Smooth muscle cell (in vitro differentiated cells): Measurements from ENCODE around the gene GP1BB. TPM values are rescaled to one million over a fixed set of nuclear protein-coding genes. Genes with fewer than 3 reads are reported as not detected.
"Not testable (repeated sequence)": the region's sequence is repeated elsewhere in the genome, so short reads cannot be mapped to it uniquely, and the experiment has no call there.

ENCODE experiments used
- DNase-seq: peaks from one replicate; lab custom pipeline; 2025; ENCODE audit not compliant: unreplicated experiment; lab: John Stamatoyannopoulos, UW
- H2AFZ ChIP-seq: fragments of 200-600 bp; sonication (generic); 2 replicates; pipeline ENCODE4 v1.6.0; 2016; ENCODE audit warnings: antibody characterized with exemption, low read depth, mild to moderate bottlenecking
- H3F3A ChIP-seq: fragments of 200-600 bp; sonication (generic); 2 replicates; pipeline ENCODE4 v1.6.0; 2017; ENCODE audit warnings: antibody characterized with exemption, low read depth
- H3K27ac ChIP-seq: fragments of 200-600 bp; sonication (generic); 2 replicates; pipeline ENCODE4 v1.5.1; 2016; ENCODE audit warnings: low read depth, mild to moderate bottlenecking
- H3K27me3 ChIP-seq: fragments of 200-600 bp; sonication (generic); 2 replicates; pipeline ENCODE4 v1.6.1; 2016; ENCODE audit warnings: low read depth, mild to moderate bottlenecking
- H3K36me3 ChIP-seq: fragments of 200-600 bp; sonication (generic); 2 replicates; pipeline ENCODE4 v1.5.1; 2016; ENCODE audit warnings: low read depth
- H3K4me1 ChIP-seq: fragments of 200-600 bp; sonication (generic); 2 replicates; pipeline ENCODE4 v1.5.1; 2016; ENCODE audit warnings: low read depth
- H3K4me2 ChIP-seq: fragments of 200-600 bp; sonication (generic); 2 replicates; pipeline ENCODE4 v1.6.0; 2016; ENCODE audit warnings: mild to moderate bottlenecking
- H3K4me3 ChIP-seq: fragments of 200-600 bp; sonication (generic); 2 replicates; pipeline ENCODE4 v1.5.1; 2016; ENCODE audit warnings: mild to moderate bottlenecking
- H3K79me2 ChIP-seq: fragments of 200-600 bp; sonication (generic); 2 replicates; pipeline ENCODE4 v1.6.0; 2016; ENCODE audit warnings: low read depth, mild to moderate bottlenecking
- H3K9ac ChIP-seq: fragments of 200-600 bp; sonication (generic); 2 replicates; pipeline ENCODE4 v1.6.0; 2016; ENCODE audit warnings: low read depth
- H3K9me3 ChIP-seq: fragments of 200-600 bp; sonication (generic); replicated peaks from 2 replicates; pipeline ENCODE4 v1.5.1; 2016; ENCODE audit warnings: low read depth
- H4K20me1 ChIP-seq: fragments of 200-600 bp; sonication (generic); 2 replicates; pipeline ENCODE4 v1.6.0; 2016; ENCODE audit warnings: low read depth
- WGBS: methylation state at CpG from one replicate; pipeline ENCODE4 v1.1.7; 2016; ENCODE audit warnings: low lambda C conversion rate; 5-methylcytosine and 5-hydroxymethylcytosine counted together
- polyA plus RNA-seq: library from polyadenylated mRNA; unstranded; fragments of >200 nt; fragmentation: Nextera tagmentation; extraction: Ambion mirVana; gene quantifications from 2 replicates; pipeline ENCODE4 v1.2.1, GENCODE V29; 2016
- total RNA-seq: library from RNA; depleted of rRNA; stranded (reverse); fragments of >200 nt; gene quantifications from 2 replicates; pipeline ENCODE4 v1.2.3, GENCODE V29; 2014
- TF ChIP-seq, protein P1 (sequence below): fragments of 200-600 bp; sonication (generic); IDR thresholded peaks from 2 replicates; pipeline ENCODE4 v1.5.1; 2017; ENCODE audit warnings: borderline replicate concordance, mild to moderate bottlenecking, antibody characterized with exemption; ENCODE audit not compliant: insufficient read depth, poor library complexity, severe bottlenecking

Gene GP1BB
- total and polyA plus RNA-seq, 2 experiments from 2014 or later: 0.94 to 9.7 TPM

DNA sequence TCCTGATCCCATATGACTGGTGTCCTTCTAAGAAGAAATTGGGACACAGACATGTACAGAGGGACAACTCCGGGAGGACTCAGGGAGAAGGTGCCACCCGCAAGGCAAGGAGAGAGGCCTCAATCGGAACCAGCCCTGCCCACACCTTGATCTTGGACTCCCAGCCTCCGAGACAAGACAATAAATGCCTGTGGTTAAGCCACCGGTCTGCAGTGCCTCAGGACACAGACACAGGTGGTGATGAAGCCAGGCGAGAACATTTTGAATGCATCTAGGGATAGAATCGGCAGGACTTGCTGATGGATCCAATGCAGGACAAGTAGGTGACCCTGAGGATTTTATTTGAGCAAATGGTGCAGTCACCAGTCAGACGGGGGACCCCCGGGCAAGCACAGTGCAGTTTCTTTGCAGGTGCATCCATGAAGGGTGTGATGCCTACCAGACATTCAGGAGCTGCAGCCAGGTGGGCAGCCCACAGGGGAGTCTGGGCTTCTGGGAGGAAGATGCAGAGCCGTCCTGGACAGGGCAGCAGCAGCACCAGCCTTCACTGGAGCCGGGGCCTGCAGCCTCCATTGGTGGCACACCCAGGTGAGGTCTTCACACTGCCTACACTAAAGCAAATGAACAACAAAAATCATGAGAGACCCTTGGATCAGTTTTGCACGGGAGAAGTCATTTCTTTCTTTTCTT, 29.2 kb upstream of the GP1BB start:
- Histone ChIP-seq H3K4me2 (no peak overlapping the region), H3F3A (no peaks in the 10 kb centered on the region), H3K79me2 (no peaks in the 10 kb centered on the region), H4K20me1 (no peaks in the 10 kb centered on the region), H3K9me3 (no peaks in the 10 kb centered on the region), H3K36me3 (no peaks in the 10 kb centered on the region), H3K9ac (no peak overlapping the region), H2AFZ (no peak overlapping the region), H3K4me1 (peaks cover 11% of the 10 kb centered on the region), H3K27ac (no peak overlapping the region), H3K4me3 (no peak overlapping the region), H3K27me3 (no peaks in the 10 kb centered on the region)
- 89% methylated on average over 12 of the region's 12 CpGs for WGBS
- TF ChIP-seq, protein P1, sequence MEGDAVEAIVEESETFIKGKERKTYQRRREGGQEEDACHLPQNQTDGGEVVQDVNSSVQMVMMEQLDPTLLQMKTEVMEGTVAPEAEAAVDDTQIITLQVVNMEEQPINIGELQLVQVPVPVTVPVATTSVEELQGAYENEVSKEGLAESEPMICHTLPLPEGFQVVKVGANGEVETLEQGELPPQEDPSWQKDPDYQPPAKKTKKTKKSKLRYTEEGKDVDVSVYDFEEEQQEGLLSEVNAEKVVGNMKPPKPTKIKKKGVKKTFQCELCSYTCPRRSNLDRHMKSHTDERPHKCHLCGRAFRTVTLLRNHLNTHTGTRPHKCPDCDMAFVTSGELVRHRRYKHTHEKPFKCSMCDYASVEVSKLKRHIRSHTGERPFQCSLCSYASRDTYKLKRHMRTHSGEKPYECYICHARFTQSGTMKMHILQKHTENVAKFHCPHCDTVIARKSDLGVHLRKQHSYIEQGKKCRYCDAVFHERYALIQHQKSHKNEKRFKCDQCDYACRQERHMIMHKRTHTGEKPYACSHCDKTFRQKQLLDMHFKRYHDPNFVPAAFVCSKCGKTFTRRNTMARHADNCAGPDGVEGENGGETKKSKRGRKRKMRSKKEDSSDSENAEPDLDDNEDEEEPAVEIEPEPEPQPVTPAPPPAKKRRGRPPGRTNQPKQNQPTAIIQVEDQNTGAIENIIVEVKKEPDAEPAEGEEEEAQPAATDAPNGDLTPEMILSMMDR: no peak
- DNase-seq: no peak

DNA sequence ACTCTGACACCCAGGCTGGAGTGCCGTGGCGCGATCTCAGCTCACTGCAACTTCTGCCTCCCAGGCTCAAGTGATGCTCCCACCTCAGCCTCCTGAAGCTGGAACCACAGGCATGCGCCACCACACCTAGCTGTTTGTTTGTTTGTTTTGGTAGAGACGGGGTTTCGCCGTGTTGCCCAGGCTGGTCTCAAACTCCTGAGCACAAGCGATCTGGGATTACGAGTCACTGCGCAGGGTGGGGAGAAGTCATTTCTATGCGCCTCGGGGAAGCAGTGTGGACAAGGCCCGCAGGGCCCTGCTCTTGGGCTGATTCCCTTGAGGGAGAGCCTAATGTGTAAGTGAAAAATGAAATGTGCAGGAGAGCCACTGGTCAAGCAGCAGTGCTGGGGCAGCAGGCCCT, 28.6 kb upstream of the GP1BB start:
- Histone ChIP-seq H3F3A (no peaks in the 10 kb centered on the region), H3K27ac (no peak overlapping the region), H3K9me3 (no peaks in the 10 kb centered on the region), H3K9ac (no peak overlapping the region), H3K27me3 (no peaks in the 10 kb centered on the region), H3K4me3 (no peak overlapping the region), H3K36me3 (no peaks in the 10 kb centered on the region), H3K4me1 (peaks cover 11% of the 10 kb centered on the region), H4K20me1 (no peaks in the 10 kb centered on the region), H3K4me2 (no peak overlapping the region), H3K79me2 (no peaks in the 10 kb centered on the region), H2AFZ (no peak overlapping the region)
- TF ChIP-seq, protein P1: no peak
- 87% methylated on average over 13 of the region's 13 CpGs for WGBS
- DNase-seq: no peak

DNA sequence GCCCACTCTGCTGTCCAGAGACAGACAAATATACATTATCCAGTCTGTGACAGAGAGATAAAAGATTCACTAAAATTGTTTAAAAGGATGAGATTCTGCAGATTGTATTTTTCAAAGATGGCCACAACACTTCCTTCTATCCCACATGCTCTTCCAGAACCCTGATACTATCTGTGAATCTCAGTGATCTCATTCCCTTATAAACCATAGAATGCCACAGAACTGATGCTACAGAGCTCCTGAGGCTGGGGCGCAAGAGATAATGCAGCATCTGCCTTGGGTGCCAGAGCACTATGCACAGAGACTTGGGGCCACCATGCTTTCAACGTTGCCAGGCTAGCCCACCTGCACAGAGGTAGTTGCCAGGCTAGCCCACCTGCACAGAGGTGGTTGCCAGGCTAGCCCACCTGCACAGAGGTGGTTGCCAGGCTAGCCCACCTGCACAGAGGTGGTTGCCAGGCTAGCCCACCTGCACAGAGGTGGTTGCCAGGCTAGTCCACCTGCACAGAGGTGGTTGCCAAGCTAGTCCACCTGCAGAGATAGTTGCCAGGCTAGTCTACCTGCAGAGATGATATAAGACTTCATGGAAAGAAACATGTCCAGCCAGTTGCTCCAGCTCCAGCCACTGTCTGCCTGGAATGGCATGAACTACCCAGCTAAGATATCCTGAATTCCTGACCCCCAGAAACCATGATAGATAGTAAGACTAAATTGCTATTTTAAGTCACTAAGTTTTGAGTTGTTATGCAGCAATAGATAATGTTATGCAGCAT, 26.6 kb upstream of the GP1BB start:
- Histone ChIP-seq H3K27ac (no peak overlapping the region), H2AFZ (no peak overlapping the region), H3F3A (no peaks in the 10 kb centered on the region), H3K4me3 (no peak overlapping the region), H3K36me3 (no peaks in the 10 kb centered on the region), H3K9me3 (no peaks in the 10 kb centered on the region), H3K4me1 (peaks cover 6% of the 10 kb centered on the region), H3K9ac (no peak overlapping the region), H3K4me2 (no peak overlapping the region), H4K20me1 (no peaks in the 10 kb centered on the region), H3K79me2 (no peaks in the 10 kb centered on the region), H3K27me3 (no peaks in the 10 kb centered on the region)
- TF ChIP-seq, protein P1: no peak
- 88% methylated on average over 2 of the region's 2 CpGs for WGBS
- DNase-seq: no peak

DNA sequence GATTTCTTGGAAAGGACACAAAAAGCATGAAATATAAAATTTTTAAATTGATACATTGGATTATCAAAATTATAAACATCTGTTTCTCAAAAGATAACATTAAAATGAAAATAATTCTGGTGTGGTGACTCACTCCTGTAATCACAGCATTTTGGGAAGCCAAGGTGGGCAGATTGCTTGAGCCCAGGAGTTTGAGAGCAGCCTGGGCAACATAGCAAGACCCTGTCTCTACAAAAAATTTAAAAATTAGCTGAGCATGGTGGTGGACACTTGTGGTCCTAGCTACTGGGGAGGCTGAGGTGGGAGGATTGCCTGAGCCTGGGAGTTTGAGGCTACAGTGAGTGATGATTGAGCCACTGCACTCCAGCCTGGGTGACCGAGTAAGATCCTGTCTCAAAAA, 25.5 kb upstream of the GP1BB start:
- not testable (repeated sequence) for H4K20me1 ChIP-seq, DNase-seq, H3K36me3 ChIP-seq, H3K4me3 ChIP-seq, H3K9ac ChIP-seq, H3K9me3 ChIP-seq, H3K4me1 ChIP-seq, H3K4me2 ChIP-seq, H3K27ac ChIP-seq, H3K27me3 ChIP-seq, H2AFZ ChIP-seq, H3K79me2 ChIP-seq, H3F3A ChIP-seq
- WGBS: 67% methylated on average over 1 of the region's 1 CpG
